Measurements from ENCODE around the gene ASF1B. TPM values are rescaled to one million over a fixed set of nuclear protein-coding genes. Genes with fewer than 3 reads are reported as not detected.

The ASF1B gene
- total RNA-seq, 2 experiments from 2014 or later = 0.59 to 0.77 TPM

DNA sequence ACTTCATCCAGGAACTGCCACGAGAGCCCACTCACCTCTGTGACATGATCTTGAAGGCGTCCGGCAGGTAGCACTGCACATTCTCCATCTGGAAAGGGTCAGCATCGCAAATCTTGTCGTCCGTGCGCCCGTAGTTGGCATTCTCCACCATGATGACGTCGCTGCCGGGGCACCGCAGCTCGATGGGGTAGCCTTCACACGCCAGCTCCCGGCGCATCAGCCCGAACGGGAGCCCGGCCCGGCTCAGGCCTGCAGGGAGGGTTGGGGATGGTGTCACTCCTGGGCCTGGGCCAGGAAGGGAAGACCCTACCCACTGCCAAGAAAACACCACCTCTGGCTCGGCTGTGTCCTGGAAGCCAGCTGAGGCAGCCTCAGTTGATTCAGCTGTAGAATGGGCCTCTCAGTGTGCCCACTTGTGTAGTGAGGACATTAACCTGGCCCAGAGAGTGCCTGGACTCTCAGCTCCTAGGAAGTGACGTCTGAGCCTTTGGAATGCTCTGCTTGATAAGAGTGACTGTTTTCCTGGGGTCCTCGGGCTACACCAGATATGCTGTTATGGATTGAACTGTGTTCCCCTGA is 41.2 kb upstream of the ASF1B start:
- CTCF ChIA-PET = no interaction called here
- Mint-ChIP-seq H3K9me3 (no peaks in the 10 kb centered on the region), H3K36me3 (ENCODE audit: low read depth) (peaks cover 26% of the 10 kb centered on the region), H3K4me1 (ENCODE audit: low read depth) (peaks cover 6% of the 10 kb centered on the region), H3K4me3 (no peak overlapping the region), H3K27ac (no peak overlapping the region), H3K27me3 (no peaks in the 10 kb centered on the region)
- Histone ChIP-seq H3K9me3 (ENCODE audit: control insufficient read depth in 1 of 2, insufficient read depth in 1 of 2, low read length in 2 of 2) (no peaks in the 10 kb centered on the region), H3K27me3 (ENCODE audit: control insufficient read depth in 1 of 2, insufficient read depth in 2 of 2, low read length in 2 of 2) (no peaks in the 10 kb centered on the region), H3K4me3 (ENCODE audit: low read length) (no peak overlapping the region), H3K36me3 (ENCODE audit: insufficient read depth, low read length) (peaks cover 4% of the 10 kb centered on the region), H3K4me1 (ENCODE audit: insufficient read depth, low read length) (peaks cover 3% of the 10 kb centered on the region), H3K27ac (ENCODE audit: low read depth in 1 of 2, low read length in 2 of 2) (no peak overlapping the region)
- TF ChIP-seq, protein P1, sequence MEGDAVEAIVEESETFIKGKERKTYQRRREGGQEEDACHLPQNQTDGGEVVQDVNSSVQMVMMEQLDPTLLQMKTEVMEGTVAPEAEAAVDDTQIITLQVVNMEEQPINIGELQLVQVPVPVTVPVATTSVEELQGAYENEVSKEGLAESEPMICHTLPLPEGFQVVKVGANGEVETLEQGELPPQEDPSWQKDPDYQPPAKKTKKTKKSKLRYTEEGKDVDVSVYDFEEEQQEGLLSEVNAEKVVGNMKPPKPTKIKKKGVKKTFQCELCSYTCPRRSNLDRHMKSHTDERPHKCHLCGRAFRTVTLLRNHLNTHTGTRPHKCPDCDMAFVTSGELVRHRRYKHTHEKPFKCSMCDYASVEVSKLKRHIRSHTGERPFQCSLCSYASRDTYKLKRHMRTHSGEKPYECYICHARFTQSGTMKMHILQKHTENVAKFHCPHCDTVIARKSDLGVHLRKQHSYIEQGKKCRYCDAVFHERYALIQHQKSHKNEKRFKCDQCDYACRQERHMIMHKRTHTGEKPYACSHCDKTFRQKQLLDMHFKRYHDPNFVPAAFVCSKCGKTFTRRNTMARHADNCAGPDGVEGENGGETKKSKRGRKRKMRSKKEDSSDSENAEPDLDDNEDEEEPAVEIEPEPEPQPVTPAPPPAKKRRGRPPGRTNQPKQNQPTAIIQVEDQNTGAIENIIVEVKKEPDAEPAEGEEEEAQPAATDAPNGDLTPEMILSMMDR (IDR thresholded peaks at IDR 0.05) = no peak
- DNase-seq (no peak), ATAC-seq (ENCODE audit: poor library complexity) (no peak)
- intact Hi-C loops (cut with DNase I, micrococcal nuclease) = no loop called here
- POLR2A ChIA-PET = no interaction called here

DNA sequence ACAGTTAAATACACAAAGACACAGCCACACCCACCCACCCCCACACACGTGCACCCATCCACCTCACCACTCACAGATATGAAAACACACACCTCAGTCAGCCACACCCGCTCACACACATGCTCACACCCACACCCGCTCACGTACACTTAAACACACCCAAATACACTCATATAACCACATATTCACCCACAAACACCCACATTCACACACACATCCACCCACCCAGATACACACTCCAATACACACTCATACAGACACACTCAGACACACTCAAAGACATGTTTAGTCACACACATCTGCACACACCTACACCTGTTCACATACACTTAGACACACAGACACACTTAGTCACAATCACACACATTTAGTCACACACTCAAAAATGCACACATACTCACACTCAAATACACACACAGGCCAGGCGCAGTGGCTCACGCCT is 39.0 kb upstream of the ASF1B start:
- TF ChIP-seq, protein P1 (IDR thresholded peaks at IDR 0.05) = no peak
- ChIA-PET CTCF (no interaction called here), POLR2A (no interaction called here)
- no peak for ATAC-seq (ENCODE audit: poor library complexity)
- H3K27me3 Mint-ChIP-seq = no peaks in the 10 kb centered on the region
- peaks cover 4% of the 10 kb centered on the region for H3K36me3 ChIP-seq (ENCODE audit: insufficient read depth, low read length)
- no peak overlapping the region for H3K4me3 Mint-ChIP-seq
- no peak overlapping the region for H3K4me3 ChIP-seq (ENCODE audit: low read length)
- H3K27me3 ChIP-seq (ENCODE audit: control insufficient read depth in 1 of 2, insufficient read depth in 2 of 2, low read length in 2 of 2) = no peaks in the 10 kb centered on the region
- no peaks in the 10 kb centered on the region for H3K9me3 Mint-ChIP-seq
- H3K27ac ChIP-seq (ENCODE audit: low read depth in 1 of 2, low read length in 2 of 2) = no peak overlapping the region
- no peaks in the 10 kb centered on the region for H3K9me3 ChIP-seq (ENCODE audit: control insufficient read depth in 1 of 2, insufficient read depth in 1 of 2, low read length in 2 of 2)
- H3K4me1 Mint-ChIP-seq (ENCODE audit: low read depth) = peaks cover 6% of the 10 kb centered on the region
- peaks cover 3% of the 10 kb centered on the region for H3K4me1 ChIP-seq (ENCODE audit: insufficient read depth, low read length)
- DNase-seq = no peak
- peaks cover 43% of the 10 kb centered on the region for H3K36me3 Mint-ChIP-seq (ENCODE audit: low read depth)
- intact Hi-C loops (cut with DNase I, micrococcal nuclease) = no loop called here
- no peak overlapping the region for H3K27ac Mint-ChIP-seq

DNA sequence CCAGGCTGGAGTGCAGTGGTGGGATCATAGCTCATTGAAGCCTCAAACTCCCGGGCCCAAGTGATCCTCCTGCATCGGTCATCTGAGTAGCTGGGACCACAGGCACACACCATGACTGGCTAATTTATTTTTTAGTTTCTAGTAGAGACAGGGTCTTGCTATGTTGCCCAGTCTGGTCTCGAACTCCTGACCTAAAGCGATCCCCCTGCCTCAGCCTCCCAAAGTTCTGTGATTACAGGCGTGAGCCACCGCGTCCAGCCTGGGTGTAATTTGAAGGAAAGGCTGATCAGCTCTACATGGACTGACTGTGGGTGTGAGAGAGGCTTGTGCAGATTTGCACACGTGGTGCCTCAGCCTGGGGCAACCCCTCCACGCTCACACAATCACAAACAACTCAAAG is 38.5 kb upstream of the ASF1B start:
- H3K9me3 ChIP-seq (ENCODE audit: control insufficient read depth in 1 of 2, insufficient read depth in 1 of 2, low read length in 2 of 2) = peaks cover 0 to under 1% of the 10 kb centered on the region in 2 experiments
- Mint-ChIP-seq H3K27me3 (no peaks in the 10 kb centered on the region), H3K4me1 (ENCODE audit: low read depth) (peaks cover 6% of the 10 kb centered on the region), H3K4me3 (no peak overlapping the region), H3K27ac (no peak overlapping the region), H3K9me3 (no peaks in the 10 kb centered on the region), H3K36me3 (ENCODE audit: low read depth) (peaks cover 48% of the 10 kb centered on the region)
- no peak for DNase-seq
- no peaks in the 10 kb centered on the region for H3K27me3 ChIP-seq (ENCODE audit: control insufficient read depth in 1 of 2, insufficient read depth in 2 of 2, low read length in 2 of 2)
- TF ChIP-seq, protein P1 (IDR thresholded peaks at IDR 0.05) = no peak
- CTCF ChIA-PET = no interaction called here
- H3K36me3 ChIP-seq (ENCODE audit: insufficient read depth, low read length) = peaks cover 4% of the 10 kb centered on the region
- no peak overlapping the region for H3K27ac ChIP-seq (ENCODE audit: low read depth in 1 of 2, low read length in 2 of 2)
- H3K4me3 ChIP-seq (ENCODE audit: low read length) = no peak overlapping the region
- H3K4me1 ChIP-seq (ENCODE audit: insufficient read depth, low read length) = peaks cover 3% of the 10 kb centered on the region
- POLR2A ChIA-PET = no interaction called here
- no peak for ATAC-seq (ENCODE audit: poor library complexity)
- intact Hi-C loops (cut with DNase I, micrococcal nuclease) = no loop called here

Data from CD4-positive, alpha-beta T cell (primary cell).